ENCODE measurements around the gene TFDP2. TPM values are rescaled to one million over a fixed set of nuclear protein-coding genes. Genes with fewer than 3 reads are reported as not detected.

Gene TFDP2
- total and polyA plus RNA-seq, 2 of the 8 experiments (the other 6 are each of a cell fraction or from before 2014, with no cell fraction given): 41.1 to 119 TPM

DNA sequence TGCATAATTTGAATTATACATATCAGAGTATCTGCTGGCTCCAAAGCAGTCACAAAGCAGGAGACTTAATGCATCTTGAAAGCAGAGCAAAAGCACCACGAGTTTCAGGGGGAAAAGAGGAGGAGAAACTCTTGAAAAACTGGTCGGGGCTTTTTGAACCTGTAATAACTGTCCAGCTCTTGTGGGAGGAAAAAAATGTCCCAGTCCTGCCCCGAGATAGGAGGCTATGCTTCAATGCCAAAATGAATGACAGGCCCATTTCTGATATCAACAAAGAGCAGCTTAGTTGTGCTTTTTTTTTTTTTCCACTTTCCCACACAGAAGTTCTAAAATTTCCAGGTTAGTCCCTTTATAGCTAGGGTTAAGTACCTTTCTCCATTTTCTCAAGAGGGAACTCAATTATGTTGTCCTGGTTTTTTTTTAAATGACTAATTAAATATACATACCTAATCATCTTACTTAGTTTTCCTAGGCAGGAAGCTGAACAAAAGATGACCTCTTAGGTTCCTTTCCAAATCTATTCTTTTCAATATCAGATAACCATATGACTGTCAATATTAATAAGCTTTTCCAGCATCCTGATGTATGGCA is 120.2 kb downstream of the TFDP2 start (continued):
- TF ChIP-seq CBX8 (IDR thresholded peaks at IDR 0.05; ENCODE audit: borderline replicate concordance, low read depth, low read length) (no peak), POU5F1 (IDR thresholded peaks at IDR 0.05; ENCODE audit: low read depth, low read length) (no peak), BRCA1 (IDR thresholded peaks at IDR 0.05; ENCODE audit: low read depth, low read length) (no peak), HDAC2 (IDR thresholded peaks at IDR 0.05; ENCODE audit: borderline replicate concordance in 1 of 2, low read depth in 2 of 2, low read length in 2 of 2) (no peak), BACH1 (IDR thresholded peaks at IDR 0.05; ENCODE audit: low read length) (no peak), ASH2L (IDR thresholded peaks at IDR 0.05; ENCODE audit: low read length) (no peak), TCF12 (IDR thresholded peaks at IDR 0.05; ENCODE audit: low read depth, low read length) (no peak)

Data from H1 (cell line).